SK-N-MC (cell line): ENCODE data around the gene GLOD4.
"Not testable (repeated sequence)": the region's sequence is repeated elsewhere in the genome, so short reads cannot be mapped to it uniquely, and the experiment has no call there.

Experiments
- EZH2 ChIP-seq: fragments of 200-600 bp; sonication (generic); IDR thresholded peaks from one replicate; pipeline ENCODE4 v1.6.1; 2017; ENCODE audit warnings: antibody characterized with exemption
- FOXP2 ChIP-seq: optimal IDR thresholded peaks from 2 replicates; pipeline ENCODE3; 2011; ENCODE audit warnings: mild to moderate bottlenecking, moderate library complexity; ENCODE audit not compliant: insufficient read depth; ENCODE audit errors: extremely low read length, control extremely low read depth
- POLR2AphosphoS5 ChIP-seq: IDR thresholded peaks from 2 replicates; pipeline ENCODE4 v1.6.1; 2012; ENCODE audit warnings: mild to moderate bottlenecking, low read depth, low read length, borderline replicate concordance

DNA sequence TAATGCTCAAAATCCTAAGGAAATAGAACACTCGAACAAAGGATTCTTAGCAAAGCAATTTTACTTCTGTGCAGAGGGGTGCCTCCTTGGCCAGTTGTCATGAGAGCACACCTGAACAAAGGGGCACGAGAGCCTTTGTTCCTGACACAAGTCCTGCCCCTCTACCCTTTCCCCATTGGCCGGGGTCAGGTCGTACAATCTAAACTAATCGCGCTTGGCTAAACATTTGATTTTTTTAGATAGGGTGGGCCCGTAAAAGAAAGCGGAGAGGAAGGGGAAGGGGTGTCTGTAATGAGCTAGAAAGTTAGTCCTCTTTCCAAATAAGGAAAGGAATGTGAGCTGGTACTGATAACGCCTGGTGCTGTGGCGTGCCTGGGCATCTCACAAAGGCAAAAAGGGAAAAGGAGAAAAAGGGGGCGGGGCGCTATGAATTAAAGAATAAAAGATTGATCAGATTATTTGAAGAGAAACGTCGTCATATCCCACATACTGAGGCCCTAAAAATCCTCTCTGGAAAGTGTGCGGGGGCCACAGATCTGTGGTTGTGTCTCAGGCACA, 26.0 kb downstream of the GLOD4 start:
- TF ChIP-seq EZH2, POLR2AphosphoS5, FOXP2: not testable (repeated sequence)
